Ramos (cell line): Measurements from ENCODE around the gene ALK.
"Not testable (repeated sequence)": the region's sequence is repeated elsewhere in the genome, so short reads cannot be mapped to it uniquely, and the experiment has no call there.

Source experiments
- in situ Hi-C: fragments of 300-500 bp; cut with MboI; formaldehyde crosslinking; loops from one replicate; pipeline ENCODE4 v1.14.3; 2022; ENCODE audit warnings: low sequenced_read_pairs; ENCODE audit not compliant: unreplicated experiment

The ALK gene

GRCh38 chr2:29250977-29251376 lies 670.4 kb downstream of the ALK start:
- in situ Hi-C loops: no loop called here

GRCh38 chr2:29249666-29250253 lies 671.6 kb downstream of the ALK start:
- in situ Hi-C loops: no loop called here

- in situ Hi-C loops: no loop called here
Observed at GRCh38 chr2:29247336-29247914, 674.0 kb downstream of the ALK start.

GRCh38 chr2:29246383-29247300 lies 674.7 kb downstream of the ALK start:
- in situ Hi-C loops: no loop called here

GRCh38 chr2:29245742-29246382 lies 675.5 kb downstream of the ALK start:
- in situ Hi-C loops: no loop called here

GRCh38 chr2:29245035-29245741 lies 676.2 kb downstream of the ALK start:
- in situ Hi-C loops: not testable (repeated sequence)

- in situ Hi-C loops: no loop called here
Observed at GRCh38 chr2:29242621-29243375, 678.6 kb downstream of the ALK start.

GRCh38 chr2:29241955-29242565 lies 679.3 kb downstream of the ALK start:
- in situ Hi-C loops: no loop called here

- in situ Hi-C loops: no loop called here
Observed at GRCh38 chr2:29241341-29241740, 680.0 kb downstream of the ALK start.

- in situ Hi-C loops: no loop called here
Observed at GRCh38 chr2:29240601-29241000, 680.8 kb downstream of the ALK start.

- in situ Hi-C loops: no loop called here
Observed at GRCh38 chr2:29239209-29239960, 682.0 kb downstream of the ALK start.

GRCh38 chr2:29238497-29238896 lies 682.9 kb downstream of the ALK start:
- in situ Hi-C loops: no loop called here

- in situ Hi-C loops: no loop called here
Observed at GRCh38 chr2:29236074-29236473, 685.3 kb downstream of the ALK start.

GRCh38 chr2:29235411-29235810 lies 686.0 kb downstream of the ALK start:
- in situ Hi-C loops: no loop called here

GRCh38 chr2:29233428-29233827 lies 688.0 kb downstream of the ALK start:
- in situ Hi-C loops: no loop called here

GRCh38 chr2:29232041-29232440 lies 689.3 kb downstream of the ALK start:
- in situ Hi-C loops: no loop called here

GRCh38 chr2:29229640-29230039 lies 691.7 kb downstream of the ALK start:
- in situ Hi-C loops: no loop called here

GRCh38 chr2:29228947-29229346 lies 692.4 kb downstream of the ALK start:
- in situ Hi-C loops: no loop called here
